ENCODE data around the gene TANK. TPM values are rescaled to one million over a fixed set of nuclear protein-coding genes. Genes with fewer than 3 reads are reported as not detected.

Gene TANK
- total and polyA plus RNA-seq, 2 donors from 2014 or later, result 21.2 to 56.1 TPM

DNA sequence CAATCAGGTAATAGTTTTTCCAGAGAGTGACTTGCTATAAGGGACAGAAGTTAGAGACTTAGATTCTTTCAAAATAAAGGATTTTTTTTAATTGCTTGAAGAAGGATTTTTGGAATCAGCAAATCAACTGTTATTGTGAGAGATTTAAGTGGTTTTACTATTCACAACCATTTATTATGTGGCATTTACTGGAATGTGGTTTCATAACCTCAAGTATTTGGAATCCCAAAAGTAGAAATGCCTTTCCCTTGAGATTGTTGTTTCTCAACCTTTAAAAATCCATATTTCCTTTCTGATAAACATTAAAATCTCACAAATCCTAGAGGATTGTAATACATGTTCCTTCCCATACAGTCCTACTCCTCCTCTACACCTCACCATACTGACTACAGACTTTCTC, 5.0 kb downstream of the TANK start:
- no peak overlapping the region for H3K4me3 ChIP-seq (ENCODE audit: low read length in 3 of 3)
- intact Hi-C loops (cut with DNase I), result no loop called here
- no peaks in the 10 kb centered on the region for H3K9me3 ChIP-seq (ENCODE audit: control insufficient read depth in 2 of 3, insufficient read depth in 1 of 3, low read length in 3 of 3)
- H3K27ac ChIP-seq (ENCODE audit: low read depth in 2 of 2, low read length in 2 of 2), result no peak overlapping the region
- FAIRE-seq, result no peak
- TF ChIP-seq CTCF (IDR thresholded peaks at IDR 0.05; ENCODE audit: borderline replicate concordance, extremely low read depth, insufficient read depth), result no peak
- H3K4me1 ChIP-seq (ENCODE audit: control insufficient read depth in 2 of 3, insufficient read depth in 2 of 3, low read depth in 1 of 3, low read length in 3 of 3), result peaks cover 0 to 11% (median 3%) of the 10 kb centered on the region in 3 donors
- no peak overlapping the region for H3K9ac ChIP-seq (ENCODE audit: low read length in 3 of 3)
- H3K36me3 ChIP-seq (ENCODE audit: control insufficient read depth in 2 of 3, insufficient read depth in 3 of 3, low read length in 3 of 3), result peaks cover 0 to 10% (median 0%) of the 10 kb centered on the region in 3 donors
- DNase-seq, result no peak
- no peaks in the 10 kb centered on the region for H3K27me3 ChIP-seq (ENCODE audit: control insufficient read depth, insufficient read depth, low read length)

- Histone ChIP-seq H3K27ac (ENCODE audit: low read depth in 2 of 2, low read length in 2 of 2) (no peak overlapping the region), H3K4me3 (ENCODE audit: low read length in 3 of 3) (no peak overlapping the region), H3K36me3 (ENCODE audit: control insufficient read depth in 2 of 3, insufficient read depth in 3 of 3, low read length in 3 of 3) (peaks cover 0 to 10% (median 0%) of the 10 kb centered on the region in 3 donors), H3K4me1 (ENCODE audit: control insufficient read depth in 2 of 3, insufficient read depth in 2 of 3, low read depth in 1 of 3, low read length in 3 of 3) (peaks cover 2 to 11% (median 3%) of the 10 kb centered on the region in 3 donors), H3K9ac (ENCODE audit: low read length in 3 of 3) (no peak overlapping the region), H3K27me3 (ENCODE audit: control insufficient read depth, insufficient read depth, low read length) (no peaks in the 10 kb centered on the region), H3K9me3 (ENCODE audit: control insufficient read depth in 2 of 3, insufficient read depth in 1 of 3, low read length in 3 of 3) (no peaks in the 10 kb centered on the region)
- no peak for FAIRE-seq
- no peak for DNase-seq
- intact Hi-C loops (cut with DNase I), result no loop called here
- no peak for TF ChIP-seq CTCF (IDR thresholded peaks at IDR 0.05; ENCODE audit: borderline replicate concordance, extremely low read depth, insufficient read depth)
Measured at GRCh38 chr2:161165811-161166210, 5.6 kb downstream of the TANK start.

DNA sequence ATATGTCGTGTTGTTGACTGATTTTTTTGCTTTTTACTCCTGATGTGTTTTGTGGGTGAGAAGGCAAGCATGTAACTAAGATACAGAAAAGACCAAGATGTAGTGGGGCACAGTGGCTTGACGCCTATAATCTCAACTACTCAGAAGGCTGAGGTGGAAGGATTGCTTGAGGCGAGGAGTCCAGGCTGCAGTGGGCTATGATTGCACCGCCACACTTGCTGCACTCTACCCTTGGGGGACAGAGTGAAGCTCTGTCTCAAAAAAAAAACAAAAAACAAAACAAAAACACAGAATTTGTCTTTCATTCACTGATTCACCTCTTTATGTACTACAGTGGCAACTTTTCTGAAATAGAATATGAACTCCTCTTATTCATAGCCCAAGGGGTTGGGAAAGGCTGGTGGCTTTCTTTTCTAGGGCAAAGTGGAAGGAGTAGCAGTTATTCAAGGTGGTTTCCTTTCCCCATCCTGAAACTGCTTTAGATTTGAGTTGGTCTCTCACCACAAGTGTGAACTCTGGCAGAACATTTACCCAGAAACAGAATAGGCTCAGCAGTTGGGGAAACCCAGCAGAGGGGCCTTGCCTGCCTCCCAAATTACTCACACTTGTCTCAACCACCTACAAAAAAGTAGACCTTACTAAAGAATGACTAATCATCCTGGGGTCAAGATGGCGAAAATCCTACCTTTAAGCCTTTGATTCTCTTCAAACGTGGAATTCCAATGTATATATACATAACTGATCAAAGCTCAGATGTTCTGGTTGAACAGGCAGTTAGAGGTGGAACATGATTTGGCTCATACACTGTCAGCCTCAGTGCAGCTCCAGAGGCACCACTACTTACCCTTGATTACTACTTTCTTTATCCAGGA, 6.5 kb downstream of the TANK start:
- no peak for TF ChIP-seq CTCF (IDR thresholded peaks at IDR 0.05; ENCODE audit: borderline replicate concordance, extremely low read depth, insufficient read depth)
- no peak overlapping the region for H3K27ac ChIP-seq (ENCODE audit: low read depth in 2 of 2, low read length in 2 of 2)
- H3K4me3 ChIP-seq (ENCODE audit: low read length in 3 of 3), result no peak overlapping the region
- H3K4me1 ChIP-seq (ENCODE audit: control insufficient read depth in 2 of 3, insufficient read depth in 2 of 3, low read depth in 1 of 3, low read length in 3 of 3), result peaks cover 0 to 4% (median 2%) of the 10 kb centered on the region in 3 donors
- DNase-seq (no peak), FAIRE-seq (no peak)
- intact Hi-C loops (cut with DNase I), result no loop called here
- H3K36me3 ChIP-seq (ENCODE audit: control insufficient read depth in 2 of 3, insufficient read depth in 3 of 3, low read length in 3 of 3), result peaks cover 0 to 10% (median 0%) of the 10 kb centered on the region in 3 donors
- no peak overlapping the region for H3K9ac ChIP-seq (ENCODE audit: low read length in 3 of 3)
- H3K27me3 ChIP-seq (ENCODE audit: control insufficient read depth, insufficient read depth, low read length), result no peaks in the 10 kb centered on the region
- H3K9me3 ChIP-seq (ENCODE audit: control insufficient read depth in 2 of 3, insufficient read depth in 1 of 3, low read length in 3 of 3), result no peaks in the 10 kb centered on the region

Measured in kidney (tissue), 14 donors.